Cerebellar cortex (tissue), 1 donor: Measurements from ENCODE around the gene DNAAF5.
A peak's percentile ranks its signal among the peaks of the same experiment; 100 is the strongest.

Source experiments
- DNase-seq: peaks from one replicate; pipeline ENCODE4 v3.0.0-alpha.2; 2015; ENCODE audit warnings: low spot score

DNAAF5 gene

DNA sequence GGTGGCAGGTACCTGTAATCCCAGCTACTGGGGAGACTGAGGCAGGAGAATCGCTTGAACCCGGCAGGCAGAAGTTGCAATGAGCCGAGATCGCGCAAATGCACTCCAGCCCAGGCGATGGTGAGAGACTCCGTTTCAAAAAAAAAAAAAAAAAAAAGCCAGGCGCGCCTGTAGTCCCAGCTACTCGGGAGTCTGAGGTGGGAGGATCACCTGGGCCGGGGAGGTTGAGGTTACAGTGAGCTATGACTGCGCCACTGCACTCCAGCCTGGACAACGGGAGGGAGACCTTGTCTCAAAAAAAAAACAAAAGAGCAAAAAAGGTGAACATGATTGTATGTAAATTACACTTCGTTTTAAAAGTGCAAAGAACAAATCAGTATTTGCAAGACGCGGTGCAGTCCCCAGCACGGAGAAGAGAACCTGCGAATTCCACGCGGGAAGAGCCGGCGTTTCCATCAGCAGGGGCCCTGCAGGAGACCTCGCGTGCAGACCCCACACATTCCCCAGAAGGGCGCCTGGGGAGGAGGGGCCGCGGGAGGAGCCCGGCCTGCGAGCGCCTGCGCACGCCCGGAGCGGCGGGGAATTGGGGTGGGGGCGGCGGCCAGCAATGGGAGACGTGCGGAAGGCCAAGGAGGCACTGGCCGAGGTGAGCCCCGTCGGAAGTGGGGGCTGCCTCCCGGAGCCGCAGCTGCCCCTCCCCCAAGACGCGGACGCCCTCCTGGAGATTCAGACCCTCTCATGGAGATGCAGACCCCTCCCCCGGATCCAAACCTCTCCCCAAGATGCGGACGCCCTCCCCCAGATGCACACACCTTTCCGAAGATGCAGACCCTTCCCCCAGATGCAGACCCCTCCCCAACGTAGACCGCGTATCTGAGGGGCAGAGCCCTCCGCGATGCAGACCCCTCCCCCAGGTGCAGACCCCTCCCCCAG is 89.1 kb downstream of the DNAAF5 start:
- DNase-seq = no peak

DNA sequence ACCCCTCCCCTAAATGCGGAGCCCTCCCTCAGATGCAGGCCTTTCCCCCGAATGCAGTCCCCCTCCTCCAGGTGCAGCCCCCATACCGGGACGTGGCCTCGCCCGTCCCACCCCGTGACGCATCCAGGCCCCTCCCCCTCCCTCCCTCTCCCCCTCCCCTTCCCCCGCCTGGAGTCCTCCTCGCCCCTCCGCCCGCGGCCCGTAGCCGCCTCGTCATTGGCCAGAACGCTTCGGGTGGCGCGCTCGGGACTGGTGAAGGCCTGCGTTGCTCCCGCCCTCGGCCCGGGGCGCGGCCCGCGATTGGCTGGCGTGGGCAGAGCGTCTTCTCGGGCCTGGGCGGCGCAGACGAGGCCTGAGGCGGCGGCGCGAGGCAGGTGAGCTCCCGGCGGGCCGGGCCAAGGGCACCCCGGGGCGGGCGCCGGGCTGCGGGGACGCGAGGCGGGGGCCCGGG is 89.8 kb downstream of the DNAAF5 start:
- DNase-seq = peak; percentile 97

DNA sequence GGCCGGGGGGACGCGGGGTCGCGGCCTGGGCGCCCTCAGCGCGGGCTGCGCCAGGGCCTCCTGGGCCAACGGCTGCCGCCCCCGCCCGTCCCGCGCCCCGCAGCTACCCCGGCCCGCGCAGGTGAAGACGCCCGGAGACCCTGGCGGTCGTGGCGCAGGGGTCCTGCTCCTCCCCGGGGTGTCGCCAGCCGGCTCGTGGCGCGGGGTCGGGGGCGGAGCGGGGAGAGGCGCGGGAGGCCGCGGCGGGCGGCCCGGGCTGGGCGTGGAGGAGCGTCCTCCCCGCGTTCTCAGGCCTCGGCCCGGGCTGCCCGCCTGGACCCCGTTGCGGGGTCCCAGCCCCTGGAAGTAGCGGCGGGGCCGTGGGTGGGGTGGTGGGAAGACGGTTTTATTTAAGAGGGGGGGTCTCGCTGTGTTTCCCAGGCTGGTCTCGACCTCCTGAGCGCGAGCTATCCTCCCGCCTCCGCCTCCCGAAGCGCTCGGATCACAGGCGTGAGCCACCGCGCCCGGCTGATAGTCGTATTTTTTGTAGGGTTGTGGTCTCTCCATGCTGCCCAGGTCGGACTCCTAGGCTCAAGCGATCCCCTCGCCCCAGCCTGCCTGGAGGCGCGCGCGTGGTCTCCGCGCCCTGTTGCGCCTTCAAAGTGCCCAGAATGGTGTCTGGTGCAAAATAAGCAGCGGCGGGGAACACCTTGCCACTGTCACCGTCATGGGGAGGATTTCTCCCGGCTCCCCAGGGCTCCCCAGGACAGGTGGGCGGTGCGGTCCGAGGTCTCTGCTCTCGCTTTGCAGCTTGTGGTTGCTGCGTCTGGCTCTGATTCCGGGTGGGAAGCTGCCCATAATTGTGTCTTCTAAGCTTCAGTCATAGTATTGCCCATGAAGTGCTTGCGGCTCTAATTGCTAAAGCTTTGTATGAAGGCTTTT is 90.5 kb downstream of the DNAAF5 start:
- no peak for DNase-seq

DNA sequence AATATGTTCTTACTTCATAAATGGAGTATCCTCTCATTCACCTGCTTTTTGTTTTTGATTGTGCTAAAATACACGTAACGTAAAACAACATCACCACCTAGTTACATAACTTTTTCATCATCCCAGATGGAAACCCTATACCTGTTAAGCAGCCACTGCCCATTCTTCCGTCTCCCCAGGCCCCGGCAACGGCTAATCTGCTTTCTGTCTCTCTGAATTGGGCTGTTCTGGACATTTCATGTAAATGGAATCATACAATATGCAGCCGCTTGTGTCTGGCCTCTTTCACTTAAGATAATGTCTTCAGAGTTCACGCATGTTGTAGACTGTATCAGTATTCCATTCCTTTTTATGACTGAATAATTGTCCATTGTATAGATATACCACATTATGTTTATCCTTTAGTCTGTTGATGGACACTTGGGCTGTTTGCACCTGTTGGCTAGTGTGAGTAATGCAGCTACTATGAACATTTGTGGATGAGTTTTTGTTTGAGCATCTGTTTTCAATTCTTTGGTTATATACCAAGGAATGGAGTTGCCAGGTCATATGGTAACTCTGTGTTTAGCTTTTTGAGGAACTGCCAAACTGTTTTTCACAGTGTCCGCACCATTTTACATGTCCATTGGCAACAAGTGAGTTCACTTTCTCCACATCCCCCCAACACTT is 91.7 kb downstream of the DNAAF5 start:
- no peak for DNase-seq

DNA sequence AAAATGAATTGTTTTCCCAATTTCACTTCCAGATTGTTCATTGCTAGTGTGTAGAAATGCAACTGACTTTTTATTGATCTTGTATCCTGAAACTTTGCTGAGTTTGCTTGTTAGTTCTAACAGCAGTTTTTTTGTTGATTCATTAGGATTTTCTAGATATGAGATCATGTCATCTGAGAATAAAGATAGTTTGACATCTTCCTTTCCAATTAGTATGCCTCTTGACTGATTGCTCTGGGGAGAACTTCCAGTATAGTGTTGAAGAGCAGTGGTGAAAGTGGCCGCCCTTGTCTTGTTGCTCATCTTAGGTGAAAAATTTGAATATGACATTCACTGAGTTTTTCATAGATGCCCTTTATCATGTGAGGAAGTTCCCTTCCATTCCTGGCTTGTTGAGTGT is 93.8 kb downstream of the DNAAF5 start:
- DNase-seq = no peak

DNA sequence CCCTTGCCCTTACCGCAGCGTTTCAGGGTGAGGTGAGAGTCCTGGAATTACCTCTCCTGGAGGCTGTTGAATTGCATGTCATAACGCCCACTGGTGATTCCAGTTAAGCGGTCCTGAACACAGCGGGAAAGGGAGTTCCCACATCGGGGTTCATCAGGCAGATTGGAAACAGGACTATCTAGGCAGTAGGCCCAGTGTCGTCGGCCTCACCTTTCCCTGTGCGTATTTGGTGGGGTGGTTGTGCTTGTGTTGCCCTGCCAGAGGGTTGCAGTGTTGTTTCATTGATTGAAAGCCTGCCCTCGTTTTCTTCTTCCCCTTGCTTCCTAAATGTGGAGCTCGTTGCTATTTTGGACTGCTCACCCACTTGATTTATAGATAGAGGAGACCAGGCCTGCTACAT is 95.2 kb downstream of the DNAAF5 start:
- no peak for DNase-seq

DNA sequence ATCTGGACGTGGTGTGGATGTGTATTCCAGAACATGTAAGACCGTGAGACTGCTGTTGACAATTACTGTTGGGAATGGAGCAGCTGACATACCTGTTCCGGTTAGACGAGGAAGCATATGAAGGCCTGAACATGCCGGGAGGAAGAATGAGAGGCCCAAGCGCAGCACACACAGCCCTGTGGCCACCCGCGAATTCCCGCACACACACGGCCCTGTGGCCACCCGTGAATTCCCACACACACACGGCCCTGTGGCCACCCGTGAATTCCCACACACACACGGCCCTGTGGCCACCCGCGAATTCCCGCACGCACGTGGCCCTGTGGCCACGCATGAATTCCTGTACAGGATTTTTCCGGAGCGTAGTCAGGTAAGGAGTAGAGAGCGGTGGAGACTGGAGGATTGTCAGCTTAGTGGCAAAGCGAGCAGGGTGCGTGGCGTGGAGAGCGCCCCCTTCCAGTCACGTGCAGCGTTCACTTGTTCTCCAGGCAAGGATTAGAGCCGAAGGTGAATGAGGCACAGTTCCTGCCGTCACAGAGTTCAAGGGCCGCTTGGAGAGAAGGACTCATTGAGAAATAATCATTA is 96.3 kb downstream of the DNAAF5 start:
- DNase-seq = no peak

DNA sequence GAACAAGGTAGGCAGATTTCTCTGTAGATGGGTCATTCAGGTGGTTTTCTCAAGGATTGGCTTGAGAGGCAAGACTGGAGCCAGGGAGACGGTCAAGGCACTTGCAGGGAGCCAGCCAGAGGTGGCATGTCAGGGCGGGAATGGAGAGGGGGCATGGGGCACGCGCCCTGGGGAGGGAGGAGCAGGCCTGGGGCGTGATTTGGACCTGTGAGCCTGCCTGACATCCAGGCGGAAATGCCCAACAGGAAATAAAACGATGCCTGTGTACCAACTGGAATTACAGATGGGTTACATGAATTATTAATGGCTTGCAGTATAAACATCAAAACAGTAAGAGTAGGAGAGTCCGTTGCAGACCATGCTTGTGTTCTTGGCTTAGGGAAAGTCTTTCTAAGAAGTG is 97.2 kb downstream of the DNAAF5 start:
- DNase-seq = no peak

DNA sequence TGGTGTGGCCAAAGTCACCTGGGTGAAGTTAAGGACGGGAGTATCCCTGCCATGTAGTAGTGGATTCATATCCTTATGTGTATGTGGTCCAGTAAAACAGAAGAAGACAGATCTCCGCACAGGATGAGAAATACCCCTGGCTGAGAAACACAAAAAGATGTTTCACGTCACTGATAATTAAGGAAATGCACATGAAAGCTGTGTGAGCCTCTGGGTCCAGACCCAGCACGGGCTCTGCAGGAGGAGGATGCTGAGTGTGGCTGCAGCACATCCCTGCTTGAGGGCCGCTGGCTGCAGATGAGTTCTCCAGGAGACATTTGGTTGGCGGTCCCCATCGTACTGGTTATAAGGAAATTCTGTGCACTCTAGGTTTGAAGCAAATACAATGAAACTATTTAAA is 97.6 kb downstream of the DNAAF5 start:
- DNase-seq = no peak

DNA sequence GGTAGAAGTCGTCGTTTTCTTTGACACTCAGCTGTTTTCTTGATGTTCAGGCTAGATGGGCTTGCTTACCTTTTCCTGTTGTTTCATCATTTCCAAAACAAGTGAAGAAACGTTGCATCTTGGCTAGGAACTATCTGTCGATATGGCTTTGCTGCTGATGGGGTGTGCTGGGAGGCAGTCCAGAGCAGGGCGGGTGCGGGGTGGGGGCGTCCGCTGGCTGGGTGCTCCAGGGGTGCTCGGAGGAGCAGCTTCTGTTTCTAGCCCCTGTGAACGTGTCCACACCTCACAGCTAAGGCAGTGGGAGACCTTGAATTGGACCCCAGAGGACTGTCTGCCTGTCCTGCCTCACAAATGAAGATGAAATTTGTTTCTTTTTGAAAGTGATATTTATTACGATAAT is 98.2 kb downstream of the DNAAF5 start:
- DNase-seq = no peak

DNA sequence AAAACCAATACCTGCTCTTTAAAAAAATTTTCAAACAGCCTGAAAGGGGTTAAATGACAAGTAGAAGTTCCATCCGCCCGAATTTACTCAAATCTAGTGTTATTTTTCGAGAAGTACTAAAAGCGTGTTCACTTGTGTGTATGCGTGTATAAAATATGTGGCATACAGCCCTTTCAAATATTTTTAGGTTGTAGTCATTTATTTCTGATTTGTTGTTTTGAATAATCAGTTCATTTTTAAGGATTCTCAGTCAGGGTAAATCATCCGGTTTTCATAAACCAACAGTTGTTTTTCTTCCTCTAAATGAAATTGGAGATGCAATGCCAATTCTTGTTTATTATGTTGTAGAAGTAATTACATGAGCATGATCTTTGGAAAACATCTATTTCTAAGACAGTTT is 98.9 kb downstream of the DNAAF5 start:
- no peak for DNase-seq

DNA sequence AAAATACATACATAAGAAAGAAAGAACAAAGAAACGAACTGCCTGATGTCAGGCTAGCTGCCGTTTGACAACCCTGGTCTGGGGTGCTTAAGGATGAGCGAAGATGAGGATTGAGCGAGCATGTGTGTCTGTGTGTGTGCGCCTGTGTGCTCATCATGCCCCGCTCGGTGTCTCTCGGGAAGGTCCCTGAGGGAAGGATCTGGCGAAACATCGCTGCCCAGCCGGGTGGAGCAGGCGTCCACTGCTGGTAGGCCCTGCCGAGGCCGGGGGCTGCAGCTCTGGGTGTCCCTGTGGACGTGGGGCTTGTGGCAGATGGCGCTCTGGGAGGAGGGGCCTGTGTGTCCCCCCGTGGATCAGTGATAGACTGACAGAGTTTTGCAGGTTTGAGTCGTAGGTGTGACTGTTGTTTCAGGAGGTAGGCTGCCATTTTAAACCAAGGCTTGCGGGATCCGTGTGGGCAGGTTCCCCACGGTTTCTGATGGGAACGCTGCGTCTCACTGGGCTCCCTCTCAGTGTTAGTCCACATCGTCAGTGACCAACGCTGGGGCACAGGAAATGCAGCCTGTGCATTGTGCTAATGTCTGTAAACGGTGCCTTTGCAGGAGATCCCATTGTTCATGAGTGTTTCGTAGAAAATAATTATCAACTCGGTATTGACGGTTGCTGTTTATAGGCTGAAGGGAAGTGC is 99.9 kb downstream of the DNAAF5 start:
- no peak for DNase-seq

DNA sequence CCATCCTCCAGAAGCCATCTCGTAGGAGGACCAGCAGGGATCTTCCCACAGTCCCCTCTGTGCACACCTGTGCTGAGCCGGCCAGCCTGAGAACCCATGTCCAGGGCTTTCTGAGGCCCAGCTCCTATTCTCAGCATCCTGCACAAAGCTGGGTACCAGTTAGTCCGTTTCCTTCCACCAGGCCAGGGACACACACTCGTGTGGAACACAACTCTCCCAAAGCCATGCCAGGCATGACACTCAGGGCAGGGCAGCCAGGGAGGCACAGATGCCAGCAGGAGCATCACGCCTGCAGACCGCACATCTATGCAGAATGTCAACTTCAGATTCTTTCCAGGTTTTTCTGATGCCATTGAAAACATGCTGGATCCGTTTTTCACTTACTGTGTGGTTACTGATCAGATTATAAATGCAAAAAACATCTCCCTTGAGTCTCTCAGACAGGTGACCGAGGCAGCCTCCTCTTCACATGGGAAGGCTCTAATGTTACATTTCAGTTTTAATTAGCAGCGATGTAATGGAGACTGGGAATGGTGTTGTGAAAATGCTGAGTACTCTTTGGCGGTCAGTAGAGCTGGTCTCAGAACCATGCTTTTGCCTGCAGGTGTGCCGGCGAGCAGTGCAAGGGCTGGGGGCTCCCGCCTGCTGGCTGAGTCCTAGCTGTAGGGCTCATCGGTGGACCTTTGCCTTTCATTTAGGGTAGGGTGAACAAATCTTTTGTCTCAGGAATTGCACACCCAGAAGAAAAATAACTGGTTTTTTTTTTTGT is 102.5 kb downstream of the DNAAF5 start:
- DNase-seq = no peak

DNA sequence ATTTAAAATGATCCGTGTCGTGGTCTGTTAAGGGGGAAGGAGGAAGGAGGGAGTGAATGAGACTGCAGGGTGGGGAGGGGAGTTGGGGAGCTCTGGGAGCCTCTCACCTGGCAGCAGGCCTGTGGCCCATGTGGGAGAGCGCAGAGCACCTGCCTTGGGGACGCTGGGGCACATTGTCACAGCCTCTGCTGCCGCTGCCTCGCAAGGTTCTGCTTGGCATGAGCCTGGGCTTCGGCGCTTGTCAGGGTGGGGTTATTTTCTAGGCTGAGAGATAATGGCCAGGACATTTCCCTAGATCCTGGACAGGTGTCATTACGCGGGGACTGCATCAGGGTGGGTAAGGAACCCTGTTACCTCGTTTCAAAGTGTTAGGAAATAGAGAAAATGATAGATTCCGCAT is 103.6 kb downstream of the DNAAF5 start:
- DNase-seq = no peak

DNA sequence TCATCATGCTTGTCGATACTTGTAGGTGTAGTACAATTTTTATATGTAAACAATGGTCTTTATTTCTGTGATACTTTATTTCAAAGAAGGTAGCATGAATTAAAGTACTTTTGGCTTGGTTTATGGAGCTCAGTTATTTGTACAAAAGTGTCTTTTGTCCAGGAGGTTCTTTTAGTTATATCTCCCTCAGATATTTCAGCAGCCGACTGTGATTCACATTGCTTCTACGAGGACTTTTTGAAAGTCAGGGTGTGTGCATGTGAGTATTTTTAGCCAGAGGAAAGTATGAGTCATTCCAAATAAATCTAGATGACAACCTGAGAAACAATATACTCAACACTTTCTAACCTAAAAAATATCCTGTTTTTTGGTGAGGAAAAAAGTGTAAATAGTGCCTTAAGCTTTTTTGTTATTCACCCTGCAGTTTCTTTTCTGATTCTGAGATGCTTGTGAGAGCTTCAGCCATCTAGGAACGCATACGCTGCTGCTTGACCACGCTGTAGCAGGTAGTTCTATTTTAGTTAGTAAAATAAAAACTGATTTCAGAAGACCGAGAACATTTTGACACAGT is 105.2 kb downstream of the DNAAF5 start:
- DNase-seq = no peak

DNA sequence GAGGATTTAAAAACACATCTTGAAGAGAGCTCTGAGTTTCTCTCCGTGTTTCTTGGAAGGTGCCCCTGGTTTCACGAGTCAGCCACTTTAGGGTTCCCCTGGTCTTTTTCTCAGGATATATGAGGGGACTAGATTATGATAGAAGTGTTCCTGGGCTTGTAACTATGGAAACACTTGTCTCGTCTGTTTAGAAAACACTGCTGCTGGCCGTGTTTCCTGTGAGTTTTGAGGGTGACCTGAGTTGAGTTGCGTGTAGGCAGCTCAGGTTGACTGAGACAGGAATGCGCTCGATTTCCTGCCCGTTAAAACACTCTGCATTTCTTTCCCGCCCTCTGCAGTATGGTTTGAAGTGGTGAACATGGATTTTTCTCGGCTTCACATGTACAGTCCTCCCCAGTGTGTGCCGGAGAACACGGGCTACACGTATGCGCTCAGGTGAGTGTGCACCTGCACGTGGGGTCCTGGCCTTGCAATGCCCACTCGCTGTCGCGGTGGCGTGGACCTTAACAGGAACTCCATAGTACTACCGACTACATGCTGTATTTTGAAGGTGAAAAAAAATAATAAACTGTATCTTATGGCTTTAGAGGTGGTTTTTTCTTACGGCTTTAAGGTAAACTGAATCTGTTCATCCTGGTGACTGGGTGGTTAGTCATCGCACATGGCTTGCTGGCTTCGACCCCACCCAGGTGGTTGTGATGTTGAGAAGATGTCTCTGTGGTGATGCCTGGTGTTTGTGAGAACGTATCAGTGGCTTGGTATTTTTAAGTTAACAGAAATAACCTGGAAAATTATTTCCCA is 105.9 kb downstream of the DNAAF5 start, which contains the start of gene SUN1:
Gene SUN1 (plus strand): TSS at position 310 of the 801 bp plus-strand sequence. CDS start 49 bp downstream, at position 359.
- DNase-seq = no peak

DNA sequence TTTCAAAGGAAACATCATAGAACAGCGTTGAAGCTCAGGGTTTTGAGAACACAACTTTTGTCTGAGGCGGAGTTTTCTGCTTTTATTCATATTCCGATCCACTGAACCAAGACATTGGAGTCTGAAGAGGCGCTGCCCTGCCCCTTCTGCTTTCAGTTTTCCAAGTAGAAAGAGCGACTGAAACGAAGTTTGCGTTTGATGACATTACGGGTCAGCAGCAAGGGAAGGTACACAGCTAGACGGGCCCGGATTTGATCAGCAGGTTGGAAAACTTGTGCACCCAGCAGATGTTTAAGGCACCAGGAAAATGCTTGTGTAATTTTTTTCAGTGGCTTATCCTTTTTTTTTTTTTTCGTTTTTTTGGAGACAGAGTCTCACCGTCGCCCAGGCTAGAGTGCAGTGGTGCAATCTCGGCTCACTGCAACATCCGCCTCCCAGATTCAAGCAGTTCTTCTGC is 106.5 kb downstream of the DNAAF5 start:
- no peak for DNase-seq

DNA sequence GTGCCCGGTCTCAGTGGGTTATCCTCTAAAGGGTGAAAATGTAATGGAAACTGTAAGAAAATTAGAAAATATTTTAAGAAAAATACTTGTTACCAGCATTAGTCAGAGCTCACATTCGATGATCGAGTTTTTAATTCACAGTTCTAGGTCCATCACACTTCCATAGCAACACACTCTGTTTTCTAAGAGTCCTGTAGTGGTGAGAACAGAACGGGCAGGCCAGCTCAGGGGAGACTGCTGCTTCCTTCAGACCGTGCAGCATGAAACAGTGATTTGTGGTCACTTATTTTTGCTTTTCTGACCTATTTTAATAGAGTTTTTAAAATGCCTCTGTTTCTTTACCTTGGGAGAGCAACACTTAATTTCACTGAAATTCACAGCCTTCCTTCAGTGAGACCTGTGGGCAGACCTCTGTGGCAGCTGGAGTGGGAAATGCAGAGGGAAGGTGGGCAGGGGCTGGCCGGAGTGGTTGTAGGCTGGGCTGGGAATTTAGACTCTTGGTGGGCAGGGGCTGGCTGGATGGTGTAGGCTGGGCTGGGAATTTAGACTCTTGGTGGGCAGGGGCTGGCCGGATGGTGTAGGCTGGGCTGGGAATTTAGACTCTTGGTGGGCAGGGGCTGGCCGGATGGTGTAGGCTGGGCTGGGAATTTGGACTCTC is 107.2 kb downstream of the DNAAF5 start:
- DNase-seq = no peak

DNA sequence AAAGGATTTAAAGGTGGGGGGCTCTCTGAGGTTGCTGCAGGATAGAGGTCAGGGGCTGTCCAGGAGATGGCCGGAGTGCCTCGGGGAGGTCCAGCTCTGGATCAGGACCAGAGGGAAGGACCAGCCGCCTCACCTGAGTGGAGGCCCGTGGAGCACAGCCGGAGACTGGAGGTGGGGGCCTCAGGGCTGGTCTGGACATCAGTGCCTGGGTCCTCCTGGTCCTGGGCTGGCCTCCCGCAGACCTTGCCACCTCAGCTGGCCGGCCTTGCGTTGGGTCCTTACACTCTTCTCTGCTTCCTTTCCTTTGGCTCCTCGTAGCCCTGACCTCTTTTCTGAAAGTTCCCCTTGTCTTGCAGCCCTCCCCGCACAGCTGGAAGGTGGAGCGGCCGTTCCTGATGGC is 107.8 kb downstream of the DNAAF5 start:
- no peak for DNase-seq
